Ascending aorta (tissue), 2 donors: Measurements from ENCODE around the gene TCF19. TPM values are rescaled to one million over a fixed set of nuclear protein-coding genes. Genes with fewer than 3 reads are reported as not detected.

ENCODE experiments used
- DNase-seq, 2 donors: peaks; one replicate each; pipeline ENCODE4 v3.0.0-alpha.2; 2019; ENCODE audit warnings: low spot score in 2 of 2
- H3K27ac ChIP-seq, 2 donors: fragments of 200-600 bp; sonication (generic); one replicate each; pipeline ENCODE4 v1.5.1; 2016 to 2017; ENCODE audit warnings: mild to moderate bottlenecking in 1 of 2
- H3K27me3 ChIP-seq: fragments of 200-600 bp; sonication (generic); one replicate; pipeline ENCODE4 v1.5.1; 2017
- H3K36me3 ChIP-seq, 2 donors: fragments of 200-600 bp; sonication (generic); one replicate each; pipeline ENCODE4 v1.5.1; 2016
- H3K4me1 ChIP-seq, 2 donors: fragments of 200-600 bp; sonication (generic); one replicate each; pipeline ENCODE4 v1.5.1; 2016 to 2017; ENCODE audit warnings: mild to moderate bottlenecking in 1 of 2
- H3K4me3 ChIP-seq, 2 donors: fragments of 200-600 bp; sonication (generic); one replicate each; pipeline ENCODE4 v1.5.1; 2016 to 2017; ENCODE audit warnings: mild to moderate bottlenecking in 1 of 2
- H3K9me3 ChIP-seq, 2 donors: fragments of 200-600 bp; sonication (generic); one replicate each; pipeline ENCODE4 v1.5.1; 2016
- CTCF ChIP-seq, 3 experiments: fragments of 200-600 bp in 2 of 3; fragments of 450-650 bp in 1 of 3; sonication (generic) in 2 of 3; IDR thresholded peaks; one replicate each; pipeline ENCODE4 v1.5.1; 2016 to 2019; ENCODE audit warnings: antibody characterized with exemption in 3 of 3, mild to moderate bottlenecking in 1 of 3, moderate library complexity in 1 of 3
- intact Hi-C: fragments of 100-400 bp; cut with DNase I; formaldehyde crosslinking; loops from one replicate; pipeline ENCODE4 v1.15.1; 2023
- total RNA-seq: library from RNA; depleted of rRNA; stranded (reverse); fragments of >200 nt; gene quantifications from one replicate; pipeline ENCODE4 v1.1.0, GENCODE V29; 2016

Gene TCF19
- total RNA-seq, 1 donor from 2014 or later = 10.3 TPM

- H3K36me3 ChIP-seq = no peaks in the 10 kb centered on the region
- DNase-seq = no peak
- H3K9me3 ChIP-seq = no peaks in the 10 kb centered on the region
- no peaks in the 10 kb centered on the region for H3K27me3 ChIP-seq
- H3K4me3 ChIP-seq = no peak overlapping the region
- no peak for TF ChIP-seq CTCF (IDR thresholded peaks at IDR 0.05)
- peak overlapping the region in 1 of 2 donors; percentile 41 for H3K27ac ChIP-seq
- intact Hi-C loops = no loop called here
- H3K4me1 ChIP-seq = no peaks in the 10 kb centered on the region
Measured at GRCh38 chr6:31210123-31210522, 51.7 kb downstream of the TCF19 start.

GRCh38 chr6:31210741-31211532, 52.5 kb downstream of the TCF19 start:
- Histone ChIP-seq H3K9me3 (peaks cover 0 to 2% of the 10 kb centered on the region in 2 donors), H3K27ac (no peak overlapping the region), H3K4me1 (no peaks in the 10 kb centered on the region), H3K36me3 (no peaks in the 10 kb centered on the region), H3K27me3 (no peaks in the 10 kb centered on the region), H3K4me3 (no peak overlapping the region)
- no peak for DNase-seq
- no peak for TF ChIP-seq CTCF (IDR thresholded peaks at IDR 0.05)
- intact Hi-C loops = no loop called here

Other genes starting within 250 kb of the TCF19 start
- 5.7 TPM for gene VARS2, start 244.4 kb upstream of the TCF19 start, total RNA-seq
- not detected for gene SFTA2, start 226.4 kb upstream of the TCF19 start, total RNA-seq
- gene MUCL3, start 217.6 kb upstream of the TCF19 start, total RNA-seq = not detected
- not detected for gene MUC21, start 174.9 kb upstream of the TCF19 start, total RNA-seq
- not detected for gene MUC22, start 148.1 kb upstream of the TCF19 start, total RNA-seq
- not detected for gene C6orf15, start 46.0 kb upstream of the TCF19 start, total RNA-seq
- gene PSORS1C1, start 43.8 kb upstream of the TCF19 start, total RNA-seq = not detected
- not detected for gene CDSN, start 38.1 kb upstream of the TCF19 start, total RNA-seq
- gene PSORS1C2, start 19.5 kb upstream of the TCF19 start, total RNA-seq = 5.2 TPM
- gene CCHCR1, start 787 bp upstream of the TCF19 start, total RNA-seq = 14.7 TPM
- gene POU5F1, start 12.1 kb downstream of the TCF19 start, total RNA-seq = not detected
- 921 TPM for gene HLA-C, start 113.5 kb downstream of the TCF19 start, total RNA-seq
- 1,833 TPM for gene HLA-B, start 198.6 kb downstream of the TCF19 start, total RNA-seq
- 19.2 TPM for gene MICA, start 245.0 kb downstream of the TCF19 start, total RNA-seq